IPS-20b (cell line): ENCODE data around the gene BCAS1.
A peak's percentile ranks its signal among the peaks of the same experiment; 100 is the strongest.

Experiments
- H3K27ac ChIP-seq: one replicate; pipeline ENCODE4 v1.5.1; 2013; ENCODE audit warnings: low read length
- H3K27me3 ChIP-seq: 2 replicates; pipeline ENCODE4 v1.6.1; 2013; ENCODE audit warnings: mild to moderate bottlenecking, low read length, inconsistent platforms; ENCODE audit not compliant: insufficient read depth
- H3K36me3 ChIP-seq: 2 replicates; pipeline ENCODE4 v1.6.1; 2013; ENCODE audit warnings: low read depth, mild to moderate bottlenecking, inconsistent platforms, low read length, moderate library complexity; ENCODE audit not compliant: insufficient read depth
- H3K4me1 ChIP-seq: 2 replicates; pipeline ENCODE4 v1.6.1; 2013; ENCODE audit warnings: mild to moderate bottlenecking, control low read depth, inconsistent platforms, low read length, moderate library complexity; ENCODE audit not compliant: insufficient read depth
- H3K4me3 ChIP-seq: 2 replicates; pipeline ENCODE4 v1.5.1; 2013; ENCODE audit warnings: mild to moderate bottlenecking, low read length, inconsistent platforms
- H3K9ac ChIP-seq: 2 replicates; pipeline ENCODE4 v1.6.1; 2013; ENCODE audit warnings: low read depth, mild to moderate bottlenecking, inconsistent platforms, low read length, moderate library complexity
- H3K9me3 ChIP-seq: 2 replicates; pipeline ENCODE4 v1.6.1; 2013; ENCODE audit warnings: mild to moderate bottlenecking, low read depth, low read length, inconsistent platforms; ENCODE audit not compliant: insufficient read depth

The BCAS1 gene

DNA sequence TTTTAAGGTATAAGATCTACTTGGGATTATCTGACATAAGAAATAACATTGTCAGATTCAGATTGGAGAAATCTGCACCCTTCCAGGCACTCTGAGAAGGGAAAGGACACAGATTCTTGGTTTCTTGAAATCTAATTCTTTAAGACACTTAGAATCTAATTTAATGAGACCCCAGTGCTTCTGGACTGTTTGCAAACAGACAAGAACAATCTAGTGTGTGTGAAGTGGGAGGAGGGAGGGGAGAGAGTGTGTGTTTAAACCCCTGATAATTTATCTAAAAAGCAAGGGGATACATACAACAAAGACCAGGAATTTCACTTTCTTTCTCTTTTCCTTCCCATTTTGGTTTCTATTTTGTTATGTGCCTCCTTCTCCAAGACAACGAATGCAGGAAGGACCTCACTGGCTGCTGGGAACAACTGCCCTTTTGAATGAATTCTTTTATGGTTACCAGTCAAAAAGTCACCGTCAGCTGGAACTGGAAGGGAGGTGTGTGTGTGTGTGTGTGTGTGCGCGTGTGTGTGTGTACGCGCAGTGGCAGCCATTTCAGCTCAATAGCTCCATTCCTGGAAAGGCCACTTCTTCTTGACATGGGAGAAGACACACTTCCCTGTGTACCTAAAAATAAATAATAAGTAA lies 129.4 kb downstream of the BCAS1 start:
- peaks cover 37% of the 10 kb centered on the region; the same call in 1 of the 2 replicates for H3K4me1 ChIP-seq
- H3K27ac ChIP-seq: peak overlapping the region; percentile 74
- H3K27me3 ChIP-seq: no peaks in the 10 kb centered on the region
- peak overlapping the region; percentile 69; the same call in 1 of the 2 replicates for H3K9ac ChIP-seq
- no peaks in the 10 kb centered on the region for H3K36me3 ChIP-seq
- H3K4me3 ChIP-seq: peak overlapping the region; percentile 57; the same call in 1 of the 2 replicates
- no peaks in the 10 kb centered on the region for H3K9me3 ChIP-seq

DNA sequence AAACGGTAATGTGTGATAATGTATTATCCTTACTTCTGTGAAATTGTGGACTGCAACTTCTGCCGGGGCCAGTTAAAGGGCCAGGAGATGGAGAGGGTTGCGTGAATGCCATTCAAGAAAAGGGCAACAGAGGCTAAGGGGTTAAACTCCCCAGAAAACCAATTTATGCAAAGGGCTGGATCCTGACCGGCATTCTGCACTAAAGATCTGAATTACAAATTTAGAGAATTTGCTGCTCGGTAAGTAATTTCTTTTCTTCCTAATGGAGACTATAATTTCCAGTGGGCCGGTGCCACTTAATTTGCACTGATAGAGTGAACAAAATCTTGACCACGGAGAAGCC lies 130.1 kb downstream of the BCAS1 start:
- peak overlapping the region; percentile 57 for H3K4me3 ChIP-seq
- H3K36me3 ChIP-seq: no peaks in the 10 kb centered on the region
- H3K27me3 ChIP-seq: no peaks in the 10 kb centered on the region
- H3K4me1 ChIP-seq: peaks cover 38% of the 10 kb centered on the region; the same call in 1 of the 2 replicates
- H3K9ac ChIP-seq: peak overlapping the region; percentile 69; the same call in 1 of the 2 replicates
- H3K9me3 ChIP-seq: no peaks in the 10 kb centered on the region
- H3K27ac ChIP-seq: peak overlapping the region; percentile 74

DNA sequence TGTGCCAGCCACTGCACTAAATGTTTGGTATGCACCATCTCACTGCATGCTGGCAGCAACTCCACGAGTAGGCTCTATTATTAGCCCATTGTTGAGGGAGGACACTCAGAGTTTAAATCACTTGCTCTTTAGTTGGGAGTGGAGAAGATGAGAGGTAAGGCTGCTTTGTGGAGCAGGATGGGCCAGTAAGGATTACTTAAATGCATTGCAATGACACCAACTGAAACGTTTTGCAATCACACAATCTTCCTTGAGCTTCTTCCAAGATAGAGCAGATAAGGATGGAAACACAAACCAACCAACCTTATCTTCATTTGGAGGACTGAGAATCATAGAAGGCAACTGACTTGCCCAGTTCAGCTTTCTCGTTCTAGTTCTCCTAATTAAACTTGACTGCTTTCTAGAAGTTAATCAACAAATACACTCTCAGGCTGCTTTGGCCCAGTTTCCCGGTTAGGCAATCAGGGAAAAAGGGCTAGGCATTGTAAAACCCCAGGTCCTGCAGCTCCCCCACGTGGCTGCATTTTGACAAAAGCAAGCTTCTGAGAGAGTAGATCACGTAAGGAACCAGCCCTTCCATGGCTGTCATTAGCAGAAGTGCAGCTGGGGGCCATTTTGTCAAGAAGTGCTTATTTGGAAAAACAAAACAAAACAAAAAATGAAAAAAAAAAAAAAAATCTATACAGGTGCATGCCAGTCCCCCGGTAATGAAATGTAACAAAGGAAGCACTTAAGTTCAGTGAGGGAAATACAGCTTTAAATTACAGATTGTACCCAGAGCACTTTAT lies 130.6 kb downstream of the BCAS1 start:
- Histone ChIP-seq H3K36me3 (no peaks in the 10 kb centered on the region), H3K4me1 (peaks cover 43% of the 10 kb centered on the region; the same call in 1 of the 2 replicates), H3K27me3 (no peaks in the 10 kb centered on the region), H3K9me3 (no peaks in the 10 kb centered on the region), H3K27ac (peak overlapping the region; percentile 74), H3K9ac (peak overlapping the region; percentile 69; the same call in 1 of the 2 replicates), H3K4me3 (peak overlapping the region; percentile 57)

DNA sequence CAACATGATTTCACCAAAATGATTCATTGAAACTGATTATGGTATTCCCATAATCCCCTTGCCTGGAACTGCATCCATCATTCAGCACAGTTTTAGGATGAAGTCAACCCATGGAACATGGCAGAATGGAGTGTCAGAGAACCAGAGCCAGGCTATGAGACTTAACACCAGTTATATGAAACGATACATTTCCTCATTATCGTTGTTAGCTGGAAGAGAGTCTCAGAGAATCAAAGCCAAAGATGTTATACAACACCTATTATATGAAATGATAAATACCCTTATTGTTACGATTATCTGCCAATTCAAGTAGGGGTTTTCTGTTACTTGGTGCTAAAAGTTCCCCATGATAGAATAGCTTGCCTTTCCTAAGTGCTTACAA lies 131.2 kb downstream of the BCAS1 start:
- Histone ChIP-seq H3K9ac (no peak overlapping the region; the same call in 1 of the 2 replicates), H3K27me3 (no peaks in the 10 kb centered on the region), H3K36me3 (no peaks in the 10 kb centered on the region), H3K4me3 (no peak overlapping the region), H3K9me3 (no peaks in the 10 kb centered on the region), H3K4me1 (peaks cover 47% of the 10 kb centered on the region; the same call in 1 of the 2 replicates), H3K27ac (peak overlapping the region; percentile 46)

DNA sequence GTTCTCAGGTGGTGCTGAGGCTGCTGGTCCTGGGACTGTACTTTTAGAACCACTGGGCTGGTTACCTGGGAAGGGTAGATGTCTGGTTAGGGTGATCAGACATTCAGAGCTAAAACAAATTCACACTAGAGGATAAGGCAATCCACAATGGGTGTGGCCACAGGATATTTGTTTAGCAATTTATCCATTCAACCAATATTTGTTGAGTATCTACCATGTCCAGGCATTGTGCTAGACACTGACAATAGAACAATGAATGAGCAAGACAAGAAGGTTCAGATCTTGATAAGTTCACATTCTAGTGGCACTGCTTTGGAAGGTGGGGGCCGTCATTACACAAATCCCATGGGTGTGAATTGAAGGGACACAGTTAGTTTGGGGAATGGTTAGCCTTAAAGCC lies 131.7 kb downstream of the BCAS1 start:
- Histone ChIP-seq H3K4me1 (peaks cover 50% of the 10 kb centered on the region; the same call in 1 of the 2 replicates), H3K9ac (no peak overlapping the region)

DNA sequence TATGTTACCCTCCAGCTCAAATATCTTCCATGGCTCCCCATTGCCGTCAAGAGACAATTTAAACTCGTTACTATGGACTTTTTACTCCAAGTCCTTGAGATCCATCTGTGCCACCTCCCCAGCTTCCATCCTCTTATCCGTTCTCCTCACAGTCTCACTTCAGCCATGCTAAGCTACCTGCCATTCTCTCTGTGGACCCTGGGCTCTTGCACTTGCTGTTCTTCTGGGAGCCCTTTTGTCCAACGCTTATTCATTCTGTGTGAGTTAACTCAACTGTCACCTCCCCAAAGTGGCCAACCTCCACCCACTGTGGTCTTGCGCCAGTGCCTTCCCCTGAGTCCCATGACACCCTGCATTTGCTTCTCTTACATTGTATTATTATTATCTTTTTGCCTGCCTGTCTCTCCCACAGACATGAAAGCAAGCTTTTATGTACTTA lies 132.4 kb downstream of the BCAS1 start:
- no peak overlapping the region for H3K4me3 ChIP-seq
- H3K4me1 ChIP-seq: peaks cover 46% of the 10 kb centered on the region; the same call in 1 of the 2 replicates
- H3K36me3 ChIP-seq: no peaks in the 10 kb centered on the region
- H3K27ac ChIP-seq: no peak overlapping the region
- no peak overlapping the region for H3K9ac ChIP-seq
- H3K9me3 ChIP-seq: no peaks in the 10 kb centered on the region
- no peaks in the 10 kb centered on the region for H3K27me3 ChIP-seq

More for the DNA sequence above, 131.7 kb downstream of the BCAS1 start:
- Histone ChIP-seq H3K27ac (no peak overlapping the region), H3K36me3 (no peaks in the 10 kb centered on the region), H3K9me3 (no peaks in the 10 kb centered on the region), H3K4me3 (no peak overlapping the region), H3K27me3 (no peaks in the 10 kb centered on the region)

DNA sequence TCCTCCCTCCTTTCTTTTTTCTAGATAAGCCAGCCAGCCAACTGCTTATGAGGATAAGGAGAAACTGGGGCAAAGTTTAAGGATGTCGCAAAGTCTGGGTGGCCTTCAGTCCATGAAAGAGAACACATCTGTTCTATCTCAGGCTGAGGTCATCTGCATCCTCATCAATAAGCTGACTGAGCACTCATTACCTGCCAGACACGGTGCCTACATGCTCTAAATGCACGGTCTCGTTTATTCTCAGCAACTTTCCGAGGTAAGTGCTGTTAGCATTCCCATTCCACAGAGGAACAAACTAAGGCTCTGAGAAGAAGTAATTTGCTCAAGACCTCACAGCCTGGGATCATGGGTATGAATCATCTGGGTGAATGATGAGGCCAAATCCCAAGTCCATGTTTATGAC lies 133.1 kb downstream of the BCAS1 start:
- no peak overlapping the region for H3K9ac ChIP-seq
- H3K36me3 ChIP-seq: no peaks in the 10 kb centered on the region
- H3K27me3 ChIP-seq: no peaks in the 10 kb centered on the region
- no peak overlapping the region for H3K27ac ChIP-seq
- H3K4me3 ChIP-seq: no peak overlapping the region
- H3K9me3 ChIP-seq: no peaks in the 10 kb centered on the region
- H3K4me1 ChIP-seq: peaks cover 40% of the 10 kb centered on the region; the same call in 1 of the 2 replicates

DNA sequence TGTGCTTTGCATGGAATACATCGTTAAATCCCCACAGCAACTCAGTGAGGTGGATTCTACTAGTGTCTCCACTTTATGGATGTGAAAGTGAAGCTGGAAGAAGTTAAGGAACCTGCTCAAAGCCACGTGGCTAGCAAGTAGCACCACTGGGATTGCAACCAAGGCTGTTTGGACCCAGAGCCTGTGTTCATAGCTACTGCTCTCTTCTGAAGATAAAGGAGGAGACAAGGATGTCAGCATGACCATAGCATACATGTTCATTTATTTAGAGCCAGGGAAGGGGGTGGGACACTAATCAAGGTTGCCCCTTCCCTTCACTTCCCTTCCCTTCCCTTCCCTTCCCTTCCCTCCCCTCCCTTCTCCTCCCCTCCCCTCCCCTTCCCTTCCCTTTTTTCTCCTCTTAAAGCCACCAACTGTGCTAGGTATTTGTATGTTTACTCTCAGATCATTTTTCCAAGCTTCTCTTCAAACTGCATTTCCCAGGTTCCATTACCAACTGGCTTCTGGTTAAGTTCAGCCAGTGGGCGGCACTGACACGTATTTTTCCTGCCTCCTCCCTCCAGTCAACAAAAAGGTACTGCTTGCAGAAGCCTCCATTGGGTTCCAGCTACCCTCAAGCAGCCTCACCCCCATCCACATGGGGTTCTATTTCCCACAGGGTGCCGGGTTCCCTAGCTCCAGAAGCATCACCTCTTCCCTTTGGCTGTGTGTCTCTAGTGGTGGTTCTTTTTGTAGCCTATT lies 134.9 kb downstream of the BCAS1 start:
- no peak overlapping the region for H3K9ac ChIP-seq
- no peak overlapping the region for H3K4me3 ChIP-seq
- peaks cover 26% of the 10 kb centered on the region; the same call in 1 of the 2 replicates for H3K4me1 ChIP-seq
- H3K36me3 ChIP-seq: no peaks in the 10 kb centered on the region
- no peak overlapping the region for H3K27ac ChIP-seq
- H3K9me3 ChIP-seq: no peaks in the 10 kb centered on the region
- H3K27me3 ChIP-seq: no peaks in the 10 kb centered on the region

DNA sequence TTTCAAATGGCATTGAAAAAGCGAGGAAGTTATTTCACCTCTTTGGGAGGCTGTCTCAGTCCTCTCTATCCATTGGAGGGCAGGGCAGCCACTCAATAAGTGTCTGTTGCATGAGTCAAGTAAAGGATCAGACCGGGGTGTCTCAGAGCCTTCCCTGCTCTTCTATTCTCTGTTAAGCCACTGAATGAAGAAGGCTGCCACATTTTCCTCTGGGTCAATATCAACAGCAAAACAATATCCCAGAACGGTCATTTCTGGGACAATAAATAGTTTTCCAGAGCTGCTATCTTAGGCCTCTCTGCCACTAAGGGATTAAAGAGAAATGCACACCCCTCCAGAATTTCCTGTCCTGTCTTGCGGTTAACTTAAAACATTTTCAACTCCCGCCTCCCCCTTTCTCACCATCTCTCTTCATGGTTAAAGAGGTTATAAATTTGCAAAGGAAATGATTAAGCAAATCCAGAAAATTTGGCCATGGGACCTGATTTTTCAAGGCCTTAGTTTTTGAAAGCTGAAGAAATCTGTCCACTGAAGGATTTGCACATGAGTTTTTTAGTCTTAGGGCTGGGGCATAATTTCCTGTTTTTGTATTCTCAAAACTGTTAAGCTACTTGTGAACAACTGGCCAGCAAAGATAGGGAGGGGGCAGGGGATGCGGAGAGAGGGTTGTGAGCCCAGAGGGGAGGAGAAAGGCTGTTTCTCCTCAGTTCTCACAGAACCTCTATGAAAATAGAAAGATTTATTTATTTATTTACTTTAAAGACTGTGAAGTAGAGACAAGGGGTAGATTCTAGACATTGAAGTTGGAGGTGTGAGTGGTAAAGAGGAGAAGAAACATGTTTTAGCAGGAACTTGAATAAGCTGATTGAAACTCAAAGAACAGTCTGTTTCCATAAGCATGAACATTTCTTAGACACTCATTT lies 135.7 kb downstream of the BCAS1 start:
- no peaks in the 10 kb centered on the region for H3K9me3 ChIP-seq
- H3K9ac ChIP-seq: no peak overlapping the region
- no peaks in the 10 kb centered on the region for H3K36me3 ChIP-seq
- peaks cover 20% of the 10 kb centered on the region; the same call in 1 of the 2 replicates for H3K4me1 ChIP-seq
- H3K27ac ChIP-seq: no peak overlapping the region
- no peak overlapping the region for H3K4me3 ChIP-seq
- no peaks in the 10 kb centered on the region for H3K27me3 ChIP-seq

DNA sequence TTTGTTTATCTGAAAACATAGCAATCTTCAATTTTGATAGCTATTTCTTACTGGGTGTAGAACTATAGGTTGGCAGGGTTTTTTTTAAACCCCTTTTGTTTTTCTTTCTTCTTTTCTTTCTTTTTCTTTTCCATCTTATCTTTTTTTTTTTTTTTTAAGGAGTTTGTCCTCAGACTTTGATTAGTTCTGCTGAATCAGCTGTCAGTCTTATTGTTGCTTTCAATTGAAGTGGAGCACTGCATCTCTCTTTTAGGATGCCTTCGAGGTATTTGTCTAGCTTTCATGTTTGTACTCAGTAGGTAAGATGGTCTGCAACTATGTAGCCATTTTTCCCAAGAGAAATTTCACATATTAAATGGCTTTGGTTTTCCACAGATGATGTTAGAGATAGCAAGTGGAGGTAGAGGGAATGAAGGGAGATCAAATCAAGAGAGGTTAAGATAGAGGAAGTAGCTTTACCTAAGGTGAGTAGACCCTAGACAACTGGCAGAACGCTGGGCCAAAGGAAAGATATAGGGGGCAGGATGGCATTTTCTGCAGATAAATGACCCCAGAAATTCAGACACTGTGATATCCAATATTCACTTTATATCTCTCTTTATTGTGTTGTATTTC lies 137.1 kb downstream of the BCAS1 start:
- Histone ChIP-seq H3K4me3 (no peak overlapping the region), H3K9ac (no peak overlapping the region), H3K4me1 (peaks cover 13% of the 10 kb centered on the region; the same call in 1 of the 2 replicates), H3K27me3 (no peaks in the 10 kb centered on the region), H3K27ac (no peak overlapping the region), H3K9me3 (no peaks in the 10 kb centered on the region), H3K36me3 (no peaks in the 10 kb centered on the region)
